HG02678 (cell line): ENCODE data around the gene SH2B2.
"Not testable (repeated sequence)": the region's sequence is repeated elsewhere in the genome, so short reads cannot be mapped to it uniquely, and the experiment has no call there.

ENCODE experiments used
- ATAC-seq: cut with Tn5 transposase; IDR thresholded peaks from one replicate; pipeline ENCODE4 v1.9.1; 2021; ENCODE audit warnings: mild to moderate bottlenecking, moderate library complexity; ENCODE audit not compliant: unreplicated experiment

SH2B2 gene

GRCh38 chr7:102303669-102304422 is 17.2 kb downstream of the SH2B2 start:
- ATAC-seq = no peak

DNA sequence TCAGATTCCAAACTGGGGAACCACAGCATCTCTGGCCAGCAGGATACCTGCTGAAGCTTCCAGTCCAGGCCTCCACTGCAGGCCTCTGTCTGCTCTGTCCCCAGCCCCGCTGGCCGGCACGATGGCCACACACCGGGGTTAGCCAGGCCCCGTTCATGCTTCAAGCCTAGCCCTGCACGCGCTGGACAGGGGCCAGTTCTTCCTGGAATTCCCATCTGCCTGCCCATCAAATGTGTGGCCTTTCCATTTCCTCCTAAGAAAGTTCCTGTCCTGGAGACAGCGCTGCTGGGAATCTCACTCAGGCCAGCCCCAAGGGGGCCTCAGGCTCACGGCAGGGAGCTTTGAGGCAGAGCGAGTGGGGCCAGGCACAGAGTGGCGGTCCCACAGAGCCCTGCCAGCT is 18.0 kb downstream of the SH2B2 start:
- ATAC-seq = no peak

- ATAC-seq = peak; percentile 55
Measured at GRCh38 chr7:102305414-102306268, 19.0 kb downstream of the SH2B2 start.

GRCh38 chr7:102306916-102307677 is 20.4 kb downstream of the SH2B2 start:
- ATAC-seq = peak; percentile 73

DNA sequence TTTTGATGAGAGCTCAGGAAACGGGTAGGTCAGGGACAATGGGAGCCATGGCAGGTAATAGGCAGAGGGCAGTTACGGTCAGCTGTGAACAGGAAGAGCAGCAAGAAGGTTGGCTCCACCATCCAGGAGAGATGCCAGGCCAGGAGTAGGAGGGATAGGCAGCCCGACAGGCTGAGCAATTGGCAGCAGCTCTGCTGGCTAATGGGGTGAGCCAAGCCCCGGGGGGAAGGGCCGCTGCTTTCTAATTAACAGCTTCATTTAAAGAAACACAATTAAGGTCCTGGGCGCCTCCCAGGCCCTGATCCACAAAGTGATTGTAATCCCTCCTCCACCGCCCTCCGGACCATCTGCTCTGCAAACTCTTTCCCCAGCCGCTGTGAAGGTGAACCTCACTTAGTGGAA is 23.7 kb downstream of the SH2B2 start:
- no peak for ATAC-seq

DNA sequence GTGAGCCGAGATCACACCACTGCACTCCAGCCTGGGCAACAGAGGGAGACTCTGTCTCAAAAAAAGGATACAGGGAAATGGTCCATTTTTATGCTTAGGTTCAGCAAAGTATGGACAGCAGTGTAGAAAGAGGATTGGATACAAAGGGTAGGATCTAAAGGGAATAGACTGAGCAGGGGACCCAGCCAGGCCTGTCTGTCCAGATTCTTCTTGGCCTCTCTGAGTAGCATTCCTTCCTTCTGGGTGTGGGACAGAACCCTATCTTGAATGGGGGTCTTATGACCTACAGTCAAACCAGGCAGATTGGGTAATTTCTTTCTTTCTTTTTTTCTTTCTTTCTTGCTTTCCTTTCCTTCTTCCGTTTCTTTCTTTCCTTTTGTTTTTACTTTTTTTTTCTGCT is 25.6 kb downstream of the SH2B2 start:
- ATAC-seq = no peak

GRCh38 chr7:102313997-102314780 is 27.5 kb downstream of the SH2B2 start:
- no peak for ATAC-seq

- no peak for ATAC-seq
Measured at GRCh38 chr7:102317231-102318059, 30.8 kb downstream of the SH2B2 start.

DNA sequence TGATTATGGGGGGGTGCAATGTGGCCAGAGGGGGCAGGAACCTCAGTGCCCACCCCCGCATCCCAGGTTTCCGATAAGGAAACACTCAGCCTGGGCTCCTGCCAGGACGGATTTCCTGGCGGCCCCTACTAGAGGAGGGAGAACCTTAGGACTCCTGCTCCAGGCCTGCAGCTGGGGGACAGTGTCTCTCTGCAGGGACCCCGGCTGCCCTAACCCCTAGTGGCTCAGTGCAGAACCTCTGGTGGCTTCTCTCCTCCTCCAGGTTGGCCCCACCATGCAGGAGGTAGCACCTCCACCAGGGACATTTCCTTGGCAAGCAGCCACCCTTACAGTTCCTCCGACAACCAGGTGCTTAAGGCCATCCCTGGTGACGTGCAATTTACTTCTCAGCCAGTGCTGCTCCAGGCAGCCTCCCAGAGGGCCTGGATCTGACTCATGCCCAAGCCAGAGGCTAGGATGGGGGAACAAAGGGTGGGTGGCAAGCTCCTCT is 31.9 kb downstream of the SH2B2 start:
- ATAC-seq = no peak

DNA sequence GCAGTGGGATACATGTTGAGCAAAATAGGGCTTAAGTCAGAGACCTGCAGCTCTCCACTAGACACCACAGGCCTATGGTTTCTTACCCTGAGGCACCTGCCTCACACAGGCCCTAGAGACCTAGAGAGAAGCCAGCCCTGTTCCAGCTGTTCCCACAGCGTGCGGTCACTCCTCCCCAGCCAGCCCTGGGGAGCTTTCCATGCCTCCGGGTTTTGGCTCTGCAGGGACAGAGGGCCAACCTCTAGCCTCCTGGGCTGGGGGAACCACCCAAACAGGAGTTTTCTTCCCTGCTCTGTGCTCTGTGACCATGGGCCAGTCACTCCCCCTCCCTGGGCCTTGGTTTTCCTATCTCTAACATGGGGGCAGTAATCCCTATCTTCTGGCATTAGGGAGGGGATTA is 33.0 kb downstream of the SH2B2 start:
- ATAC-seq = no peak

DNA sequence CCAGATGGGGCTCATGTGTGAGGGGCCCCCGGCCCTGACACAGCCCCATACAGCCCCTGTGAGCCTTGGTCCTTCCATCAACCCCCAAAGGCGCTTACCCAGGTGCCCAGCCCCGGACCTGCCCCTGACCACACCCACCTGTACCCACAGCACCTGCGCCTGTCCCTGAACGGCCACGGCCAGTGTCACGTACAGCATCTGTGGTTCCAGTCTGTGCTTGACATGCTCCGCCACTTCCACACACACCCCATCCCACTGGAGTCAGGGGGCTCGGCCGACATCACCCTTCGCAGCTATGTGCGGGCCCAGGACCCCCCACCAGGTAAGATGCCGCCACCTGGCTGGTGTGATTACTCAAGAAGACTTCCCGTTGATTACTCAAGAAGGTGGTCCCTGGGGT is 33.5 kb downstream of the SH2B2 start:
- ATAC-seq = no peak

DNA sequence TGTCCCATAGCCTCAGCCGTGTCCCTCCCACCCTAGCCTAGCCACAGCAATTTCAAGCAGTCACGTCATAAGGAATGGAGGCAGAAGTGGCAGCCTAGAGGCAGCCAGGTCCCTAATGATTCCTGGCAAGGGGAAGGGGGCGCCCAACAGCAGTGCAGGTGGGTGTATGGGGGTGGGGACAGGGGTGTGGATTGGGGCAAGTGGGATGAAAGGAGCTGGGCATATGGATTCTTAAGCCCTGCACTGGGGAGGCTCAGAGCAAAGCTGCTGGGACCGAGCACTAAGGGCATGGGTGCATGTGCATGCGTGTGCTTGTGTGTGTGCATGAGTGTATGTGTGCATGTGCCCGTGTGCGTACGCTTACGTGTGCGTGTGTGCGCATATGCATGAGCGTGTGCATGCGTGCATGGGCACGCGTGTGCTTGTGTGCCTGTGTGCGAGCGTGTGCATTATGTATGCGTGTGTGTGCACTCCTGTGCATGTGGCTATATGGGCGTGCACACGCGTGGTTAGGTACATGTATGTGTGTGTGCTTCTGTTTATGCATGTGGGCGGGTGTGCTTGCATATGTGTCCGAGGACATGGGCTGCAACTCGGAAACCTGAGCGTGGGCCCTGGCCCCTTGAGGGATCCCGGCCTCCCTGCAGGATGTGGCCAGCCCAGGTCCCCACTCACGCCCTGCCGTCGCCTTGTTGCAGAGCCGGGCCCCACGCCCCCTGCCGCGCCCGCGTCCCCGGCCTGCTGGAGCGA is 34.1 kb downstream of the SH2B2 start:
- no peak for ATAC-seq

DNA sequence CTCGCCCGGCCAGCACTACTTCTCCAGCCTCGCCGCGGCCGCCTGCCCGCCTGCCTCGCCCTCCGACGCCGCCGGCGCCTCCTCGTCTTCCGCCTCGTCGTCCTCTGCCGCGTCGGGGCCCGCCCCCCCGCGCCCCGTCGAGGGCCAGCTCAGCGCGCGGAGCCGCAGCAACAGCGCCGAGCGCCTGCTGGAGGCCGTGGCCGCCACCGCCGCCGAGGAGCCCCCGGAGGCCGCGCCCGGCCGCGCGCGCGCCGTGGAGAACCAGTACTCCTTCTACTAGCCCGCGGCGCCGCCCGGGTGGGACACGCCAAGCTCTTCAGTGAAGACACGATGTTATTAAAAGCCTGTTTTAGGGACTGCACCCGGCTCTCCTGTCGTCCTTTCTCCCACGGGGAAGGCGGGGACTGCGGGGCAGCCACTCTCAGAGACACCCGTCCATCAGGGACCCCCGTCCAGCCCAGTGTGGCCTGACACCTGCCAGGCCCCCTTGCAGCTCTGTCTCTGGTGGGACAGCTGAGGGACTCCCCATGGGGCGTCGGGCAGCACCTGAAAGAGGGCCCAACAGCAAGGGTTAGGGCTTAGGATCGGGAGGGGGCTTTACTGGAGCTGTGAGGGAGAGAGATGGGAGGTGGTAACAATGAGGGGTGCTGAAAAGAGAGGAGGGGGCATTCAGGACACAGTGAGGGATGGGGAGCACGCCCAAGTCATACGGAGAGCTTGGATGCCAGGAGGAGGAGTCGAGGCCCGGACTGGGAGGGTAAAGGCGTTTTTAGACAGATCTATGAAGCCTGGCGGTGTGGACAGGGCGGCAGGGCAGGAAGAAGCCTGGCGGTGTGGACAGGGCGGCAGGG is 34.9 kb downstream of the SH2B2 start:
- no peak for ATAC-seq

DNA sequence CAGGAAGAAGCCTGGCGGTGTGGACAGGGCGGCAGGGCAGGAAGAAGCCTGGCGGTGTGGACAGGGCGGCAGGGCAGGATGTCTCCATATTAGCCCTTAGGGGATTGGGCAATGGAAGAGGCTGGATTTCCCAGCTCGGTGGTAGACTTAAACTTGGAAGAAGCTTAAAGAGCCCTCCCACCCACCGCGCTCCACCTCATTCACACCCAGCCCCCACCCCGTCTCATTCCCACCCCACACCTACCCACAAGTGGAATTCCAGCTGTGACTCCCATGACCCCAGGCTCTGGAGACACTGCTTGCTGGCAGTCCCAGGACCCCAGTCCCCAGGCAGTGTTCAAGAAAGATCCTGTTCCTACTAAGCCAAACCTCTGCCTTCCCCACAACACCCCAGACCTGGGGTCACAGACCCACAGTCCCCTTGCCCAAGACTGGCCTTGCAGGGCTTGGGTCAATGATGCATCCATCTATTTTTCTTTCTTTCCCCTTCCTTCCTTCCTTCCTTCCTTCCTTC is 35.6 kb downstream of the SH2B2 start:
- ATAC-seq = no peak

GRCh38 chr7:102323914-102324195 is 37.2 kb downstream of the SH2B2 start:
- no peak for ATAC-seq

GRCh38 chr7:102325106-102325505 is 38.4 kb downstream of the SH2B2 start:
- not testable (repeated sequence) for ATAC-seq

DNA sequence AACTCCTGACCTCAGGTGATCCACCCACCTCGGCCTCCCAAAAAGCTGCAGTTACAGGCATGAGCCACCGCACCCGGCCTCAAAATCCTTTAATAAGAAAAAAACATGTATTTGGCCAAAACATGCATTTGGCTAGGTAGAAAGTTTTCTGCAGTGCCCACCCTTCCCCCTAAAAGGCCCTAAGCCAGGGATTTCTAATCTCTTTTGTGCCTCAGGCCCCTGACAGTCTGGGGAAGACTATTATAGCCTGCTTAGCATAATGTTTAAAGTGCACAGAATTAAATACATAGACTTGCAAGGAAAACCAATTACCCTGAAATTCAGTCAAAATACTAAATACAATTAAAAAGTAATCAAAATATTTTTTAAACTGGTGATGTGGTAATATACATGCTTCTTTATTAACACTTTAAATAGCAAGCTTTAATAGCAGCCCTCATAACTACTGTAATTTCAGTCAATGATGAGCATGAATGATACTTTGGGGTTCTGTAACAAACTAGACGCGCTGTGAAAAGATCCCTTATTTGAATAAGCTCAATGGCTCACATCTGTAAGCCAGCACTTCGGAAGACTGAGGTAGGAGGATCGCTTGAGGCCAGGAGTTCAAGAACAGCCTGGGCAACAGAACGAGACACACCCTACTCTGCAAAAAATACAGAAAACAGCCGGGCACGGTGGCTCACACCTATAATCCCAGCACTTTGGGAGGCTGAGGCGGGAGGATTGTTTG is 39.7 kb downstream of the SH2B2 start:
- ATAC-seq = no peak
